ENCODE data around the gene AMPD3. TPM values are rescaled to one million over a fixed set of nuclear protein-coding genes. Genes with fewer than 3 reads are reported as not detected.

Gene AMPD3
- total and polyA plus RNA-seq, 7 donors = 4.2 to 8.1 (median 5.0) TPM

DNA sequence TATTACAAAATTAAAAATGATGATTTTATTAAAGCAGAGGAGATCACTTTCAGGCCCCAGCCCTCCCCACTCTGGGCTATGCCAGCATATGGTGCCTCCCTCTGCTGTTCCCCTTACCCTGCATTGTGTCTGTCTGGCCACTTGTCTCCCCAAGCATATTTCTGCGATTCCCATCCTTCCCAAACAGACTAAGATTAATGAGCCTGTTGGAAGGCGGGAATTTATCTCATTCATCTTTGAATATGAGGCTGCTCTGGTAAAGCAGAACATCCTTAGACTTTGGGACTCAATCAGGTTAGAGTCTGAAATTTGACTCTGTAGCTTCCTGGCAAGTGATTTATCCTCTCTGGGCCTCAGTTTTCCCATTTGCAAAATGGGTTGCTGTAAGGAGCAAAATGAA is 25.7 kb downstream of the AMPD3 start:
- 90 to 96% methylated on average over 2 of the region's 2 CpGs for WGBS, 2 donors
- no peak overlapping the region for H3K4me3 ChIP-seq

GRCh38 chr11:10481560-10482349 is 26.7 kb downstream of the AMPD3 start:
- H3K4me1 ChIP-seq = no peaks in the 10 kb centered on the region
- H3K9me3 ChIP-seq = no peaks in the 10 kb centered on the region
- H3K27me3 ChIP-seq = no peaks in the 10 kb centered on the region
- no peaks in the 10 kb centered on the region for H3K36me3 ChIP-seq
- DNase-seq = no peak
- intact Hi-C loops (cut with DNase I) = no loop called here
- TF ChIP-seq POLR2A (IDR thresholded peaks at IDR 0.05) (no peak), POLR2AphosphoS5 (IDR thresholded peaks at IDR 0.05) (no peak), EP300 (IDR thresholded peaks at IDR 0.05) (no peak)
- TF ChIP-seq, protein P1, sequence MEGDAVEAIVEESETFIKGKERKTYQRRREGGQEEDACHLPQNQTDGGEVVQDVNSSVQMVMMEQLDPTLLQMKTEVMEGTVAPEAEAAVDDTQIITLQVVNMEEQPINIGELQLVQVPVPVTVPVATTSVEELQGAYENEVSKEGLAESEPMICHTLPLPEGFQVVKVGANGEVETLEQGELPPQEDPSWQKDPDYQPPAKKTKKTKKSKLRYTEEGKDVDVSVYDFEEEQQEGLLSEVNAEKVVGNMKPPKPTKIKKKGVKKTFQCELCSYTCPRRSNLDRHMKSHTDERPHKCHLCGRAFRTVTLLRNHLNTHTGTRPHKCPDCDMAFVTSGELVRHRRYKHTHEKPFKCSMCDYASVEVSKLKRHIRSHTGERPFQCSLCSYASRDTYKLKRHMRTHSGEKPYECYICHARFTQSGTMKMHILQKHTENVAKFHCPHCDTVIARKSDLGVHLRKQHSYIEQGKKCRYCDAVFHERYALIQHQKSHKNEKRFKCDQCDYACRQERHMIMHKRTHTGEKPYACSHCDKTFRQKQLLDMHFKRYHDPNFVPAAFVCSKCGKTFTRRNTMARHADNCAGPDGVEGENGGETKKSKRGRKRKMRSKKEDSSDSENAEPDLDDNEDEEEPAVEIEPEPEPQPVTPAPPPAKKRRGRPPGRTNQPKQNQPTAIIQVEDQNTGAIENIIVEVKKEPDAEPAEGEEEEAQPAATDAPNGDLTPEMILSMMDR (IDR thresholded peaks at IDR 0.05) = no peak
- 92 to 95% methylated on average over 16 of the region's 16 CpGs for WGBS, 2 donors
- H3K4me3 ChIP-seq = no peak overlapping the region
- no peak overlapping the region for H3K27ac ChIP-seq

More for the DNA sequence above, 25.7 kb downstream of the AMPD3 start:
- TF ChIP-seq POLR2A (IDR thresholded peaks at IDR 0.05) (no peak), EP300 (IDR thresholded peaks at IDR 0.05) (no peak), POLR2AphosphoS5 (IDR thresholded peaks at IDR 0.05) (no peak)
- TF ChIP-seq, protein P1 (IDR thresholded peaks at IDR 0.05) = no peak
- H3K4me1 ChIP-seq = no peaks in the 10 kb centered on the region
- no peaks in the 10 kb centered on the region for H3K36me3 ChIP-seq
- DNase-seq = no peak
- H3K9me3 ChIP-seq = no peaks in the 10 kb centered on the region
- intact Hi-C loops (cut with DNase I) = no loop called here
- no peak overlapping the region for H3K27ac ChIP-seq
- no peaks in the 10 kb centered on the region for H3K27me3 ChIP-seq

GRCh38 chr11:10483174-10483573 is 28.1 kb downstream of the AMPD3 start:
- H3K36me3 ChIP-seq = no peaks in the 10 kb centered on the region
- H3K4me3 ChIP-seq = no peak overlapping the region
- intact Hi-C loops (cut with DNase I) = no loop called here
- WGBS, 2 donors = 97 to 100% methylated on average over 1 of the region's 1 CpG
- no peak for DNase-seq
- no peak overlapping the region for H3K27ac ChIP-seq
- no peaks in the 10 kb centered on the region for H3K9me3 ChIP-seq
- TF ChIP-seq POLR2A (IDR thresholded peaks at IDR 0.05) = no peak
- TF ChIP-seq, protein P1 (IDR thresholded peaks at IDR 0.05) = no peak
- TF ChIP-seq EP300 (IDR thresholded peaks at IDR 0.05) = no peak
- TF ChIP-seq POLR2AphosphoS5 (IDR thresholded peaks at IDR 0.05) = no peak
- no peaks in the 10 kb centered on the region for H3K27me3 ChIP-seq
- H3K4me1 ChIP-seq = no peaks in the 10 kb centered on the region

- intact Hi-C loops (cut with DNase I) = no loop called here
- Histone ChIP-seq H3K4me3 (no peak overlapping the region), H3K27me3 (no peaks in the 10 kb centered on the region), H3K9me3 (no peaks in the 10 kb centered on the region), H3K27ac (no peak overlapping the region), H3K4me1 (no peaks in the 10 kb centered on the region), H3K36me3 (no peaks in the 10 kb centered on the region)
- no peak for DNase-seq
- TF ChIP-seq POLR2AphosphoS5 (IDR thresholded peaks at IDR 0.05) (no peak), EP300 (IDR thresholded peaks at IDR 0.05) (no peak), POLR2A (IDR thresholded peaks at IDR 0.05) (no peak)
- TF ChIP-seq, protein P1 (IDR thresholded peaks at IDR 0.05) = no peak
- WGBS, 2 donors = 64 to 79% methylated on average over 3 of the region's 3 CpGs
These were observed 28.5 kb downstream of the AMPD3 start for GRCh38 chr11:10483584-10483983.

Measured in sigmoid colon (tissue), 7 donors.